NCI-H446 treated with DMSO at 0.1 percent for 48 hours (cell line): Measurements from ENCODE around the gene GYS2.
"Not testable (repeated sequence)": the region's sequence is repeated elsewhere in the genome, so short reads cannot be mapped to it uniquely, and the experiment has no call there.

Experiments used
- DNase-seq: peaks from one replicate; lab custom pipeline; 2025; lab: John Stamatoyannopoulos, UW

GYS2 gene

GRCh38 chr12:21600196-21600595 is 4.5 kb downstream of the GYS2 start:
- no peak for DNase-seq

DNA sequence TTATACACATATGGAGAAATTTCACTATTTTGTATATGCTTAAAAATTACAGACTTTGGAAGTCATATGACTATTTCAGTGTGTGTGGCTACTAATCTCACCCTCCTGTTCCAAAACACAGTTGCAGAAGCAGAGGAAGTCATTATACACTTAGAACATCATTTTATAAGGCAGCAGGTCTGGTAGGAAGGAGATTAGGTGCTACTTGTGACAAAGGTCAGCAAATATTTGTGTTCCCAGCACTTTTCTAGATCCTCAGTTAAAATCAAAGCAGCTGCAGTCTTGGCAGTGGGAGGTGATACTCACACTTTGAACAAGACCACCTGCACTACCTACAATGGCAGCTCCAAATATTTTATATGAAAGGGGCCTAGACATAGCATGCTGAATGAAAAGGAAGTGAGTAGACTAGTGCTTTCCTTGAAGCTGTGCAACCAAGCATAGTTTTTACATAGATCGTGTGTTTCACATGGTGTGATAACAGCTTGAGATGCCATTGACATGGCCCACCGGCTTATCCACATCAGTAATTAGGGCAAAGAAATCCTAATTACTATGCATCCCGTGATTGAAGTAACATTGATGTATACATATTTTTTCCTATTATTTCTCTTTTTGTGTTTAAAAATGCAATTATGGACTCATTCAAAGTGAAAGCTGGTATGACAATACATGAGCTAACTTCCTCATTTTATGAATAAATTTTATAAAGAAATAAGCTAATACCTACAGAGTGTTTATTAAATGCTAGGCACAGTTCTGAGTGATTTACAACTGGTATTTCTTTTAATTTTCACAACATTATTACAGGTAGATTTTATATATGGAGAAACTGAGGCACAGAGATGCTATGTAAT is 5.3 kb downstream of the GYS2 start:
- DNase-seq: no peak

DNA sequence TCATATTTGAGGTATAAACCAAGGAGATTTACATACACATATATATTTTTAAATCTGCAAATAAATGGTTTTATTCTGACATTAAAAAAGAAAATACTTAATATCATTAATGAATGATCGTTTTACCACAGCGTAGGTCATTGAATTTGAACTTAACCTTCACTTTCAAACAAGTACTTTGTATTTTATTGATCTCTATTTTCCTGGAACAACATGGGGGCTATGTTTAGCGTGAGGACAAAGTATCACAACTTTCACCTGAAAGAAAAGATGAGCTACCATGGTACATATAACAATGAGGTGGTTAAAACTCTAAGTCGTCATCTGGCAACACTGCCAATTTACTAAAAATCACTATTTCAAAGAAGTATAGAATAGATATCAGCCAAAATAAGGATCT is 6.0 kb downstream of the GYS2 start:
- no peak for DNase-seq

DNA sequence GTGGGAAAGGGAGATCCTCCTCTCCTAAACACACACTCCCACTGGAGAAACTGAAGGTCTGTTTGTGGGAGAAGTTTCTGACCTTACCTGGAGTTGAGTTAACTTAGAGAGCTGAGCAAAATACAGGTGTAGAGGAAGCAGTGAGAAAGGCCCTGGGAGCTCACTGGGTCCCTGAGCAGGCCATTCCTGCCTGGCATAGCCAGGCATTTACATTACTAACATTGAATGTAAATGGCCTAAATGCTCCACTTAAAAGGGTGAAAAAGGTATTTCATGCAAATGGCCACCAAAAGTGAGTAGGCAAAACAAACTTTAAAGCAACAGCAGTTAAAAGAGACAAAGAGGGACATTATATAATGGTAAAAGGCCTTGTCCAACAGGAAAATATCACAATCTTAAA is 9.3 kb downstream of the GYS2 start:
- not testable (repeated sequence) for DNase-seq

GRCh38 chr12:21585485-21585884 is 19.2 kb downstream of the GYS2 start:
- DNase-seq: no peak

DNA sequence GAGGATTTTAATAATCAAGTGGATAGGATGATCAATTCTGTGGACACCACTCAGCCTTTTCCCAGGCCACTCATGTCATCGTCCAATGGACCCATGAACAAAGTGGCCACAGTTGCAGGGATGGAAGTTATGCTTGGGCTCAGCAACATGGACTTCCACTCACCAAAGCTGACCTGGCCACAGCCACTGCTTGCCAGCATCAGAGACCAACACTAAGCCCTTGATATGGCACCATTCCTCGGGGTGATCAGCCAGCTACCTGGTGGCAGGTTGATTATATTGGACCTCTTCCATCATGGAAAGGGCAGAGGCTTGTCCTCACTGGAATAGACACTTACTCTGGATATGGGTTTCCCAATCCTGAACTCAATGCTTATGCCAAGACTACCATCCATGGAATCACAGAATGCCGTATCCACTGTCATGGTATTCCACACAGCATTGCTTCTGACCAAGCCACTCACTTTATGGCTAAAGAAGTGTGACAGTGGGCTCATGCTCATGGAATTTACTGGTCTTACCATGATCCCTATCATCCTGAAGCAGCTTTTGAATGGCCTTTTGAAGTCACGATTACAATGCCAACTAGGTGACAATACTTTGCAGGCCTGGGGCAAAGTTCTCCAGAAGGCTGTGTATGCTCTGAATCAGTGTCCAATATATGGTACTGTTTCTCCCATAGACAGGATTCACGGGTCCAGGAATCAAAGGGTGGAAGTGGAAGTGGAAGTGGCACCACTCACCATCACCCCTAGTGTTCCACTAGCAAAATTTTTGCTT is 20.1 kb downstream of the GYS2 start:
- DNase-seq: not testable (repeated sequence)

GRCh38 chr12:21583587-21583986 is 21.1 kb downstream of the GYS2 start:
- peak; percentile 50 for DNase-seq

DNA sequence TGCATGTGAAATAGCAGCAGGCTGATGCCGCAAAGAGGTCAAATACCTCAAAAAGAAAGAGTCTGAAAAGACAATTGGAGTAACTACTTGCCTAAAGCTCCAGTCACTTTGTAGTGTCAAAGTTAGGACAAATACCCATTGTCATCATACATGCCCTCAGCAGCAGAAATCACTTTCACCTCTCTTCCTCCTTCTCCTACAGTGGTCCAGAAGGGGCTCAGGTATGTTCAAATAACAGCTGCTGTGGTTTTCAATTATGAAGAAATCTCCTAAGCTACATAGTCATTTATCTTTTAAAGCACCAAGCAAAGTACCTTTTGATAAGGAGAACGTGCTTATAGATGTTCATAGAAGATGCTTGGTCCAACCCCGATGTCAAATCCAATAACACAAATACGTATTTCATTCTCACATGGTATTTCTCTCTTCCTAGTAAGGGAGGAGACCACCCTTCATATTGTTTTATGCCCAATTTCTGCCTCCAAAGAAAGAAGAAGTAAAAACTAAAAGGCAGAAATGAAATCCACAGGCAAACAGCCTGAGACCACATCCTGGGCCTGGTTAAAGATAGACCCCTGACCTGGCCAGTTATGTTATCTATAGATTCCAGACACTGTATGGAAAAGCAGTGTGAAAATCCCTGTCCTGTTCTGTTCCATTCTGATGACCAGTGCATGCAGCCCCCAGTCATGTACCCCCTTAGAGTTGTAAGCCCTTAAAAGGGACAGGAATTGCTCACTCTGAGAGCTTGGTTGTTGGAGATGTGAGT is 23.7 kb downstream of the GYS2 start:
- no peak for DNase-seq

- DNase-seq: no peak
These were observed 27.1 kb downstream of the GYS2 start for GRCh38 chr12:21577516-21577915.

DNA sequence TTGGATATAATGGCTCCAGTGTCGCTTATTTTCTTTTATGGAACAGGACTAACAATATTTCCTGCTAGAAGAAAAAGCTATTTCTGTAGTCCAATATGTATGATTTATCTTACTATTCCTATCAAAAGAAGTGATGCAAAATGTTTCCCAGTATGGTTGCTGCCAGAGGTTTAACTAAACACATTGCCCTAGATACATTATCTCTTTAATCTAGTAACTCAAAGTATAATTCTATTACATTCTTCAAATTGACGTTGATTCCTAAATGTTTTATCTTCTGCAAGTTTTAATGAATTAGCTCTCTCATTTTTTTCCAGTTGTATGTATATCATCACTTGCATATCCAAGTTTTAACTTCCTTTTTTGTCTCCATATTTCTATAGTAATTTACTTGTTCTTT is 28.2 kb downstream of the GYS2 start:
- no peak for DNase-seq

GRCh38 chr12:21573733-21574358 is 30.8 kb downstream of the GYS2 start:
- no peak for DNase-seq

DNA sequence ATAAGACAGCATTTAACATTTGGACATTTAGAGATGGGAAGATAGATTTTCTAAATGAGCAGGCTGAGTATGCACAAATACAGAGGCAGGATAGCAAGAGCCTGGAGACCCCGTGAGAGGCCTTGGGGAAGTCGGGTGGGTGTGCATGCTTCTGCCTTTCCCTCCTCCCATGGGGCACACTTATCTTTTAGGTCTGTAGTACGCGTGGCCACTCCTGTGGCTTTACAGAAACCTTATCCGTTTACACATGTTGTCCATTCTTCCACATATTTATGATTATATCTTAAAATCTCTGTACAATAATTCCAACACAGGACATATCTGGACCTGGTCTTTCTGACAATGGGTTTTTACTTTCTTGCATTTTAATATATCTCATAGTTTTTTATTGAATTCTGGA is 33.6 kb downstream of the GYS2 start:
- DNase-seq: no peak

- DNase-seq: no peak
These were observed 36.5 kb downstream of the GYS2 start for GRCh38 chr12:21568115-21568514.

- DNase-seq: no peak
These were observed 37.7 kb downstream of the GYS2 start for GRCh38 chr12:21566907-21567394.

- no peak for DNase-seq
These were observed 38.3 kb downstream of the GYS2 start for GRCh38 chr12:21566223-21566906.

DNA sequence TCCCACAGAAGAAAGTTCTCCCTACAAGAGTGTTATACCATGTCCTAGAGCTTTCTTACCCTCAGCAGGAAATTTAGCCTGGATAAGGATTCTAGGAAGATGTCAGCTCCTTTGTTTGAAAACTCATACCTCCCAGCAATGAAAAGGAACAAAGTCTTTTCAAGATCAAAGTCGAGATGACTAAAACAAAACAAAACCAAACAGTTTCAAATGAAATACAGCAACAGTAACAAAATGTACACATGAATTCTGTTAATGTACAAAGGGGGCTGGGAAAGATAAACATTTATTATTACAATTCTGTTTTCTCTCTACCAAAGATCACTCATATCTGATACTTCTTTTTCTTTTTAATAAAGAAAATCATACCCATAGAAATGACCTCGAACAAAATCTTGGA is 41.8 kb downstream of the GYS2 start:
- DNase-seq: no peak

GRCh38 chr12:21561158-21561557 is 43.5 kb downstream of the GYS2 start:
- no peak for DNase-seq

DNA sequence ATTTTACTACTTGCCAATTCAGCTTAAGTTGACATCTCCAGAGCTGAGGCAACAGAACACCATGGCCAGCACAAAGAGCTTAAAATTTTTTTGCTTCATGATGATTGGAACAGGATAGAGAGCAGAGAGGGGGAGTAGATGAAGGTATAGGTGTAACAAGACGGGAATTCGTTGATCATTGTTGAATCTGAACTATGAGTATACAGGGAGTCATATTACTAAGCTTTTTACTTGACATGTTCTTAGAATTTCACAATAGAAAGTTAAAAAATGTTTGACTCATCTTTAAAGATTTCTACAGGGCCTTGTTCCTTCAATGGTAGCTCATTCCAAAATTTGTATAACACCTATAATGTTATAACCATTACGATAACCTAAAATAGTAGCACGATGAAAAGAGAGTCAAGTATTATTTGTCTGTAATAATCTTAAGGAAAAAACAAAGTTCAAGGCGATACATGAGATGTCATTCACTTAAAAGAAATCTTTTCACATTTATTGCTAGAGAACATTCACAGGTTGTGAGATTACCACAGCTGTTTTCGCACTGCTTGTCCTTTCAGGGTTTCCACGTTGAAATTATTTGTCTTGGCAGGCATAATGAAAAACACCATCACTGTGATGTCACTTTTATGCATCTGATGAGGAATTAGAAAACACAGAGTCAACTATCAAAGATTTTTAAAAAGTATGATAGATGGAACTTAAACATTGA is 44.6 kb downstream of the GYS2 start:
- DNase-seq: no peak

DNA sequence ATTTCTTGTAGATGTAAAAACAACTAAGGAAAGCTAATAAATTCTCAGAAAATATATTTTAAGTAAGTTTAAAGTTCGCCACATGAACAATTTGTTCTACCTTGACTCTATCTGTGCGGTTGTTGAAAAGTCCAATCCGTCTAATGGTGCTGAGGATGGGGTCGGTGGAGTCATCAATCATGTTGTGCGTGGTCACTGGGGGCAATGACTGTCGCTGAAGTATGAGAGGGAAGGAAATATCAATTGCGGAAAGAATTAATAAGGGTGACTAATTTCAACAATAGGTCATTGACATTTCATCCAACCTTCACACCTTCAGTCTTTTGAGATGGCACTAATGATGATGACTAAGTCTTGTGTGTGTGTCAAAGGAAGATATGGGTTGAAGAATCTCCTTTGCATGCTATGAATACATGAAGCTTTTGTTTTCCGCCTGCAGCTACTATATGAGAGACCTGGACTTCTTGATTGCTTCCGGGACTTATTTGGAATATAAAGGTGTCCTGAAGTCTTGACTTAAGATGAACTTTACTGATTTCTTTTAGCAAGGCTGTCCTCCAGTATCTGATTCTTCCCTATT is 46.5 kb downstream of the GYS2 start:
- no peak for DNase-seq

GRCh38 chr12:21553329-21553675 is 51.3 kb downstream of the GYS2 start:
- DNase-seq: no peak
